ENCODE measurements around the gene CMIP.
"Not testable (repeated sequence)": the region's sequence is repeated elsewhere in the genome, so short reads cannot be mapped to it uniquely, and the experiment has no call there.

- not testable (repeated sequence) for TF ChIP-seq CTCF, POLR2AphosphoS5, POLR2A, EP300 (IDR thresholded peaks at IDR 0.05)
These were observed 244.2 kb downstream of the CMIP start for GRCh38 chr16:81688839-81689238.

All from sigmoid colon (tissue), 4 donors.